ENCODE results near the gene RTF2.

RTF2 gene, protein sequence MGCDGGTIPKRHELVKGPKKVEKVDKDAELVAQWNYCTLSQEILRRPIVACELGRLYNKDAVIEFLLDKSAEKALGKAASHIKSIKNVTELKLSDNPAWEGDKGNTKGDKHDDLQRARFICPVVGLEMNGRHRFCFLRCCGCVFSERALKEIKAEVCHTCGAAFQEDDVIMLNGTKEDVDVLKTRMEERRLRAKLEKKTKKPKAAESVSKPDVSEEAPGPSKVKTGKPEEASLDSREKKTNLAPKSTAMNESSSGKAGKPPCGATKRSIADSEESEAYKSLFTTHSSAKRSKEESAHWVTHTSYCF
- 41.8 to 101 (median 70.5) reads per million in 17 experiments for total RNA-seq

DNA sequence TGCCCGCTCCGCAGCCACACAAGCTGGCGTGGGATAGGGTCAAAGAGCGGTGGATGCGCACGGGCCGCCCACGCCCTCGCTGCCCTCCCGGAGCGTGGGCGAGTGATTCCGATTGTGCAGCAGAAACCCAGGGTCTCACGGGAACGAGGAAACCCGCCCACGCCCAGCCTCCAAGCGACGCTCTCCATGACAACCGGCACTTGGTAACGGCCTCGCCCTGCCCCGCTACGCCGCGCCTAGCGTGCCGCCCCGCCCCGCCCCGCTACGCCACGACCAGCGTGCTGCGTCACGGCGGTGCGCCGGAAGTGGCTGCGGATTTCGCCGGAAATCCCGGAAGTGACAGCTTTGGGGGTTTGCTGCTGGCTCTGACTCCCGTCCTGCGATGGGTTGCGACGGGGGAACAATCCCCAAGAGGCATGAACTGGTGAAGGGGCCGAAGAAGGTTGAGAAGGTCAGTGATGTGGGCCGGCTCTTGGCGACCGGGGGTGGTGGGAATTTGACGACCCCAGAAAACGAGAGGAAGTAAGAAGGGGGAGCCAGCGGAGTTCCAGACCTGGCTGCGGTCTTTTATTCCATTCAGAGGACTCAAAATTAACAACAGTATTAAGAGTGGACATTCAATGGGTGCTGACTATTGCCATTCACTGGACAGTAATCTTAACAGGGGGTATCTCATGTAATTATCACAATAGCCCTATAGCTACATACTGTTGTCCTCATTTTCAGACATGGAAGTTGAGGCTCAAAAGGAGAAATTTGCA, at the start of gene RTF2:
Gene RTF2, plus strand, starts transcription at position 312 of the 761 bp plus-strand sequence. Its CDS starts 71 bp downstream, at position 383.
- peak; percentile 100 for DNase-seq

DNA sequence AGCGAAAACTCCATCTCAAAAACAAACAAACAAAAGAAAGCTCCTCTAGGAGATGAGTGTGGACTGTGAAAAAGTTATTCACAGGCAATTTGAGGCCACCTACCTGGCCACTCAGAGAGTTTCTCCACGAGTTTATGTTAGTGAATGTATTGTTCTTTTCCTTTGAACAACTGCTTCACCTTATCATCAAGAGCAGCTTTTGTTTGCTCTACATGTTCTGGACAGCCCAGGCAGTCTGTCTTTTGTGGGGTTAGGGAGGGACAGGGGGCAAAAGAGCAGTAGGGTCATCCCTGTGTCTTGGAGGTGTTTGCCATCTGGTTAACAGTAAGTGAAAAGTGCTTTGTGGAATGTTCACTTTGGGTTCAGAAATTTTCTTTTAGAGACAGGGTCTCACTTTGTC, 48.4 kb upstream of the RTF2 start:
- DNase-seq, result no peak

DNA sequence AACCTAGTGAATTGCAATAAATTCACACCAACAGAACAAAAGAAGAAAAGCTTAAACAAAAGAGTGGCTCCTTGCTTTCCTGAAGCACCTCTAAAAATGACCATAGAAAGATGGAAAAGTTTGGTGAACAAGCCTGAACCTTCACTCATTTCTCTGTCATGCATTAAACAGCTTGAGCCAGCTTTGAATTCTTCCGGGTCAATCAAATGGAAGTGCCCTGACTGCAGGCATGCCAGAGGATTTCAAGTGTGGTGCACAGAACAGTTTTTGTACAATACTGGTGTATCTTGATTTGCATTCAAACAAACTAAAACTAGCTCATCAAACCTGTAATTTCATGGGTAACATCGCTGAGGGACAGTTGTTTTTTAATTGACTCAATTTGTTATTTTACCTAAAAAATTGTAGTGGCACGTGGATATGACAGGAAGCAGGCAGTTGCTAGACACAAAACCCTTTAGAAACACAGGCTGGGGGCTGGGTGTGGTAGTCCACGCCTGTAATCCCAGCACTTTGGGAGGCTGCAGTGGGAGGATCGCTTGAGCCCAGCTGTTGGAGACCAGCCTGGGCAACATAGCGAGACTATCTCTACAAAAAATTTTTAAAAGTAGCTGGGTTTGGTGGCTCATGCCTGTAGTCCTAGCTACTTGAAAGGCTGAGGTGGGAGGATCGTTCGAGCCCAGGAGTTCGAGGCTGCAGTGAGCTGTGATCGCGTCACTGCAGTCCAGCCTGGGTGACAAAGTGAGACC, 47.3 kb upstream of the RTF2 start:
- DNase-seq, result peak in 1 of 4 experiments; percentile 29

DNA sequence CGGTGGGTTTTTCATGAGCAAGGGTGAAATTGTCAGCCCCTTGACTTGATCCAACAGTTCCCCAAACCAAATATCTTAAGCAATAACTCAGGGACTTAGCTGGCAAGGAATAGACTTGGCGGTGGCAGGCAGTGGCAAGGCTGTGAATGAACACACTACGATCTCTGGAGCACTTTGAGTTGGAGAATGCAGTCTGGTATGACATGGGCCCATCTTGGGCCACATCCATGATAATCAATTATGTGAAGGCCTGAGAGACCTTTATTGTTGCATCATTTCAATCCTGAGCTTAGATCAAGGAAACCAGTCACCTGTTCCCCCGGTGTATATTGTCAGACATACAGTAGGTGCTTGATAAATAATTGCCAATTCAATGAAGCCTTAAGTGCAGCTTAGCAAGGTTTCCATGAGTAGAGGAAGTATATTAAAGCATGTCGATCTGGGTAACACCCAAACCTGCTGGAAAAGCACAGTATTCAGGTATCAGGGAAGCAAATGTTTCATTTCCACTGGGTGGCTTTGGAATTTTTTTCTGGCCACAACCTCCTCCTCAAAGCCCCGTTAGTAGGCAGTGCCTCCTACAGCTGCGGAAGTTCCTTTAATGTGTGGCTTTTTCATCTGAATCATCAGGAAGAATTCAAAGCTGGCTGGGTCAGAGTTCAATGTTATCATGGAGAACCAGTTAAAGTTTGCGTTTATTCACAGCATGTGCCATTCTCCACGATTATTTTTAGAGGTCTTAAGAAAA, 46.2 kb upstream of the RTF2 start:
- DNase-seq, result peak; percentile 73 to 89 (median 81)

DNA sequence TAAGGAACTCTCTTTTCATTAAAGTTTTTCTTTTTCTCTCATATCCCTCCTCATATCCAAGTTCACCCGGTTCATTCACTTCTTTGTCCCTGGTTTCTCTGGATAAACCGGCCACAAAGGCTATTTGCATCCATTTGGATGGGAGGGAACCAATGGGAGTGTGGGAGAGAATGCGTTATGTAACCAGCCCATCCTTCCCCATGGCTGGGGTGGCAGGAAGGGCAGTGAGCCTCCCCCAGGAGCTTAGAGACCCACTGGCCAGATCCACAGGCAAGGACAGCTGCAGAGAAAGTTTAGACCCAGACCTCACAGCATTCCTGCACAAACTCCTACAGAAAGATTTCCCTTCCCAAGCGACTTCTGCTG, 45.6 kb upstream of the RTF2 start:
- peak in 1 of 4 experiments; percentile 70 for DNase-seq

DNA sequence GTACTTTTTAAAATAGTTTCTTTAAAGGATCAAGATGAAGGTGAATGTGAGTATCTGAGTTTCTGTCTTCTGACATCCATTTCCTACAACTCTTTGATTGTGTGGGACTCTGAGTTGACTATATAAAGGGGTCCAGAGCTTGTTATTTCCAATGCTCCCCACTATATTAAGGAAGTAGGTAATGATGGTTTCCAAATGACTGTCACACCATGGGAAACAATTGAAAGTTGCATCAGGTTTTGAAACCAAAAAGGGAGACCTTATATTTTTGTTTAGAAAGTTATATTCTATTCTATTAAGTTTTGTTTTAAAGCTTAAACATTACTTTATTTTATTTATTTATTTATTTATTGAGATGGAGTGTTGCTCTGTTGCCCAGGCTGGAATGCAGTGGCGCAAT, 45.2 kb upstream of the RTF2 start:
- peak in 3 of 4 experiments; percentile 32 to 67 (median 64) for DNase-seq

DNA sequence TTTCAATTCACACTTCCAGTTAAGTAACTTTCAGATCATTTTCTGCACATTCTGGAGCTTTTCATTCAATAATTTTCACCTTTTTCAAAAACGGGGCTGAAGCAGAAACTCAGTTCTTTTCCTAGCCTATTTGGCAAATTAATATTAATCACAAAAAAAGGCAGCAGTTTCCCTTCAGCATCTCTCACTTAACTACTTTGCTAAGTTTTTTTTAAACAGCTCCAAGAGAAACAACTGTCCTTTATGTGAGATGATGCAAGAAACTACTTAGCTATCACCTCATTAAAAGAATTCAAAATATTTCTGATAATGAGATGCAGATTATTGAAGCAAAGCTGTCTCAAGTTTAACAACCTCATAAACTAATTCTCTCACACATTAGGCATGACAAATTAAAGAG, 44.5 kb upstream of the RTF2 start:
- DNase-seq, result no peak

DNA sequence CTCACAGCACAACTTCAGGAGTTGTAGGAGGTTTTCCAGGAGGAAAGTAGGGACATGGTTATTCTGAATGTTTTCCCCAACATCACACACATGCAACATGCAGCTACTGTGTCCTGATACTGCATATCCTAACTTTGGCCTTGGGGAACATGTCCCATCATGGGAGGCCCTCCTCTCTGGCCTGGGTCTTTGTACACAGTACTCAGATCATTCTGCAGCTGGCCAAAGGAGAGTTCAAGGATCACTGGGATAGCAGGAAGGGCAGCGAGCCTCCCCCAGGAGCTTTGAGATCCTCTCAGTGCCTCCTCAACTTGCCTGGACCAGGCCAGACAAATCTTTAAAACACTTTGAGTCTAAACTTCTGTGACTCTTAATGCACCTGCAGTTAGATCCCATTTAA, 43.5 kb upstream of the RTF2 start:
- no peak for DNase-seq

DNA sequence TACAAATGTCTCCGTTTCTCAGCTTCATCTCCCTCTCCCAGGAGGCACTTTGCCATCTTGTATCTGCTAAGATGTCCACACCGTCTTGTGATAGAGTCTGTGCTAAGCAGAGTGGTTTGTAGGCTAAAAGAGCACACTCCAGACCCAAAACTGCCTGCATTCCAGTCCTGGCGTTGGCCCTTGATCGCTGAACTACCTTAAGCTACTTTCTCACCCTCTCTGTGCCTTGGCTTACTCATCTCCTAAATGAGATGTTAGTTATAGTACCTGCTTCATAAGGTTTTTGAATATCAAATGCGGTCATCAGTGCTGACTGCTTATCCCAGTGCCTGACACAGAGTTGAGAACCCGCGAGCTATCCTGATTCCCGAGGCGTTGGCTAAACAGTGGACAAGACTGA, 42.4 kb upstream of the RTF2 start:
- DNase-seq, result no peak

DNA sequence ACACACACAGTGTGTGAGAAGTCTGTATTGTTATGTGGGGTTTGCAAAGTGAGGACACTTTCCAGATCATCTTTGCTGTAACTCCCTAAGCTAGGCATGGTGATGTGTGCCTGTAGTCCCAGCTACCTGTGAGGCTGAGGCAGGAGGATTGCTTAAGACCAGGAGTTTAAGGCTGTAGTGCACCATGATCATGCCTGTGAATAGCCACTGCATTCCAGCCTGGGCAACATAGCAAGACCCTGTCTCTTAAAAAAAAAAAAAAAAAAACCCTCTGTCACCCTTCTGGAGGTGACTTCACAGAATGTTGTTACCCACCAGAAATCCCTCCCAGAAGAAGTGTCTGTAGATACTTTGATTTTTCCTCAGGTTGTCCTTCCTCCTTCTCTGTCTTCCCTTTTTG, 41.5 kb upstream of the RTF2 start:
- no peak for DNase-seq

DNA sequence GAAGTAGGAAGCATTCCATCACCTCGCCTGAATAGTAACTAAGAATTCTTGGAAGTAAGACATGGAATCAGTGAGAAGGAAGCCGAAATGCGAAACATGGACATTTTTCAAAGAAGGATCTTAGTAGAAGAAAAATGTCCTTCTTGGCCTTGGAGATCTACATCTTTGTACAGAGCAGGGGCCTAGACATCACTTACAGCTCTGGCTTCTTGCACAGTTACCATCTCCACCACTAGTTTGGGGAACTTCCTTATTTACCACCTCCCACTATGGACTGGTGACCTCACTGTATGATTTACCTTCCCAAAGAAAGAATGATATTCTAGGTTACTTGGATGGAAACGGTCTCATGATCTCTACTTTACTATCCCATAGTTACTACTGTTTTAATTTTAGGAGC, 40.6 kb upstream of the RTF2 start:
- peak; percentile 43 to 79 (median 62) for DNase-seq

DNA sequence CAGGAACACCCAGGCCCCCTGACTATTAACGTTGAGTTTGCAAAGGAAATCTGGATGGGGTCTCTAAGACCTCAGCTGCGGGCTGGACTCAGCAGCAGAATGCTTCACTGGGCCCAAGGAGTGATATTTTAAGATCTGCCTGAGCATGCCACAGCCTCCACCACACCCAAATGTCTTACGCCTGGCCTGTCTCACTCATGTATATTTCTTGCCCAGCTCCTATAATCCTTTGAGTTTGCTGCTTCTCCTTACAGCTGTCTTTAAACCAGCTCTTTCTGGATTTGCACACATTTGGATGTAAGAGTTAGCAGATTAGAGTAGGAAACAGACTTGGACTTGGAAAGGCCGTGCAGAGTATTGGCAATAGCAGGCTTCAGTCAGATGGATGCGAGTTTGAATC, 40.0 kb upstream of the RTF2 start:
- DNase-seq, result no peak

DNA sequence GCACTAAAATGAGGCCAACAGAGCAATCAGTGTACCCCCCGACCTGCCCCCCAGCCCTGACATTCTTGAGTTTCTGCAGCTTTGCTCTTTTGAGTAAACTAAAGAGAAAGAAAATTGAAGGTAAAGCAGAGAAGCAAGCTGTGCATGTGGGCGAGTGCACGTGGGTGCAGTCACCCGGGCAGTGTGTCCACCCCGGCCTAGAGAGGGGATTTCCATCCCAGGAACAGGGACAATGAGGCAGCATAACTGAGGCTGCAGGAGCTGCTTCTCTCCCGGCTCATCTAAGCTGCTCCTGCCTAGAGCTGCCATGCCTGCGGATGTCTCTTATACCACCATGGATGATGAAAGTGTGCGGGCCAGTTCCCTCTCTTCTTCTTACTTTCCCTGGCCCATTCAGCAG, 39.5 kb upstream of the RTF2 start:
- peak in 3 of 4 experiments; percentile 47 to 74 (median 53) for DNase-seq

DNA sequence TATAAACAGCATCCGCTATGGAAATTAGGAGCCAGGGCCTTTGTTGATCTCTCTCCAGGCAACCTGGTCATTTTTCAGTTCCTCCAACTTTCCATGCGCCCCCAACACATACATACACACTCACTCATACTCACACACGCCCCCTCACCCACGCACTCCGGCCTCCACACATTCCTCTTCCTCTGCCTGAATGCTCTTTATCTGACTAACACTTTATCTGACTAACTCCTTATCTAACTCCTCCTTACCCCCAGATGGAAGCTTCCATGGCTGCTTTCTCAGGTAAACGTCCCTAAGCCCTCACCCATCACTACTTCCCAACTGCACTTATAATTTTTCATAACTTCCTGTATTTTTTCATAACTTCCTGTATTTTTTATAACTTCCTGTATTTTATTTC, 38.9 kb upstream of the RTF2 start:
- DNase-seq, result peak; percentile 35 to 61 (median 58)

DNA sequence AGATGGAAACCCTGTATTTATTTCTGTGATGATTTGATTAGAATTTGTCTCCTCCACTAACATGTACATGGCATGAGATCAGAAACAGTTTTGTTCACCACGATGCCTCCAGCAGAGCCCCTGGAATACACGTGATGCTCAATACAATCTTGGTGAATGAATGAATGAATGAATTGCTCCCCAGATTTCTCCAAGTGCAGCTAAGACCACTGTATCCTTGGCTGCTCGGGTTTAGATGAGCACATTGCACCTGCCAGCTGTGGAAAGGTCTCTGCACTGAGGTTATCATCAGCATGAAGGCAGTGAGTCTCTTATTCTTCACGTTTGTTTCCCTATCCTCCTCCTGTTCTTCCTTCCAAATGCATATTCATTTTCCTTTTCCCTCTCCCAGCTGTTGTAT, 38.5 kb upstream of the RTF2 start:
- DNase-seq, result no peak

DNA sequence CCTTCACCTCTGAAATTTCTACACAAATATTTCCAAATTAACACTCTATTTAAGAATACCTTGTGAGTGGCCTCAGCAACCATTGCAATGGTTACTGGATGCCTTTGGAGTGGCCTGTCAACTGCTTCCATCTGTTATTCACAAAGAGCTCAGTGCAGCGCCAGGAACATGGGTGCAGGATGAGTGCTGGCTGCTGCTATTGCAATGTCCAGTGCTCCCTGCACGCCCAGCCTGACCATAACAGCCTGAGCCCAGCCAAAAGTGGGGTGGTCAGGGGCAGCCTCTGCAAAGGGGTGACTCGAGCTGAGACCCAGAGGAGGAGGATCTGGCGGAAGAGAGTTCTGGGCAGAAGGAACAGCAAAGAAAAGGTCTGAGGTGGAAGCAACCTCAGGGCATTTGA, 38.0 kb upstream of the RTF2 start:
- no peak for DNase-seq

DNA sequence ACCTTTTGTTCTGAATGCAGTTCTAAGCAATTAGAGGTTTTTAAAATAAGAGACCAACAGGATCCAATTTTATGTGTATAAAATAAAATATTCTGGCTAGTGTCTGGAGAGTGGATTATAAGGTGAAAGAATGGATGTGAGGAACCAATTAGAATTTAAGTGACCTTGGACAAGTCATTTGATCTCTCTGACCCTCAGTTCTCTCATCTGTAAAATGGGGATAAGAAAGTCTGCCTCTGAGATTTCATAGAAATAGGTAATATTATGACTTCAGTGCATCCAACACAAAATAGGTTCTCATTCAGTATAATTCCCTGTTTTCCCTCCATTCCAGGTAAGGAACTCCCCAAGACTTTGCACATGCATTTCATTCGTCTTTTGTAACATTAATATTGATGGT, 37.5 kb upstream of the RTF2 start:
- no peak for DNase-seq

DNA sequence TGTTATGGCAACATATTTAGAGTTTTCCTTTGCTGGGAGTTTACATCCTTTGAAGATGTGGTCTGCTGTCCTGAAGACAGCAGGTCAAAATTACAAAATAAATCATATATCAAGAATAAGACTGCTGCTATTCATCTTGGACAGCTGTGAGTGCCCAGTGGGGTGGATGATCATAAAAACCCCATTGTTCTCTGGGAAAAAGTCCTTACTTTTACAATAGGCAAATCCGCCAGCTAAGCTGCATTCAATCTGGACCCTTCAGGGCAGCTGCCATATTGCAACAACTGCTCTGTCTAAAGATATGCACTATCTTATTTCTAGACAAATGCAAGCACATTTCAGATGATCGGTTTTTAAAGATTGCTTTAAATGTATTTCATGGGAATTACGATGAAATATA, 37.0 kb upstream of the RTF2 start:
- no peak for DNase-seq

DNA sequence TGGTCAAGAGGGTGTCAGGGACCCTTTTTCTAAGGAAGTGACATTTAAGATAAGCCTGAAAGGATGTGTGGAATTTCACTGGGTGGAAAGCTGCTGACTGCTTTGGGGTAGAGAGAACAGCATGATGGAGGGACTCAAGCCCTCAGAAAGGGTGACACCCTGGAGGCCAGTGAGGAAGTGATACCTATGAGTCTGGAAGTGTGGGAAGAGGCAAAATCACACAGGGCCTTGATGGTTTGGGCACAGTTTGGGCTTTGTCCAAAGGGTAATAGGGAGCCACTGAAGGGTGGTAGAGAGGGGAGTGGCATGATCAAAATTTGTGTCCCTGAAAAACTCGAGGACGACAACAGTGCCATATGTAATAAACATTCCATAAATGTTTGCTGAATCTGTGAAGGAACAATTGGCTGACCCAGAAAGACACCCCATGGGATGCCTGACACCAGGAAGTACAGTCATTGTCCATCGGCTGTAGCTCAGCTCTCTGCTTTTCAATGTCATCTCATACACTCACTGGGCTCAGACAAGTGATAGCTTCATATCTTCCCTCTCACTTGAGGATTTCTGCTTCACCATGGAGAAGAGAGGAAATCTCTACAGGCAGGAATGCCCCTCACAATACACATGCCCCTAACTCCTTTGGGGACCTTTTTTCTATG, 35.1 kb upstream of the RTF2 start:
- no peak for DNase-seq

DNA sequence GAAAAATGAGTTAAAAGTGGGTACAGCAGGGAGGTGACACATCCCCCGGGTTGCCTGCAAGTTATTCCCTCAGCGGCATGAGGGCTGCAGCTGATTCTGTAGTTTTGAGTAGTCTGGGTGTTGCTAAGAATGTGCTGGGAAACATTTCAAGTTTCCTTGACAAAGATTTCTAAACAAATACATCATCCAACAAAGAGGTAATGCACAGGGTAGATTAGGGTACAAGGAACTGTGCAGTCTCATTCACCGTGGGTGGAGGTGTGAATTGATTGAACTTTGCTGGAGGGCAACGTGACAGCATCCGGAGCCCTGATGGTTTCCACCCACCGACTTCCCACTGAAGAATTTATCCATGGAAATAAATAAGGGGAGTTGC, 34.6 kb upstream of the RTF2 start:
- peak in 1 of 4 experiments; percentile 64 for DNase-seq

DNA sequence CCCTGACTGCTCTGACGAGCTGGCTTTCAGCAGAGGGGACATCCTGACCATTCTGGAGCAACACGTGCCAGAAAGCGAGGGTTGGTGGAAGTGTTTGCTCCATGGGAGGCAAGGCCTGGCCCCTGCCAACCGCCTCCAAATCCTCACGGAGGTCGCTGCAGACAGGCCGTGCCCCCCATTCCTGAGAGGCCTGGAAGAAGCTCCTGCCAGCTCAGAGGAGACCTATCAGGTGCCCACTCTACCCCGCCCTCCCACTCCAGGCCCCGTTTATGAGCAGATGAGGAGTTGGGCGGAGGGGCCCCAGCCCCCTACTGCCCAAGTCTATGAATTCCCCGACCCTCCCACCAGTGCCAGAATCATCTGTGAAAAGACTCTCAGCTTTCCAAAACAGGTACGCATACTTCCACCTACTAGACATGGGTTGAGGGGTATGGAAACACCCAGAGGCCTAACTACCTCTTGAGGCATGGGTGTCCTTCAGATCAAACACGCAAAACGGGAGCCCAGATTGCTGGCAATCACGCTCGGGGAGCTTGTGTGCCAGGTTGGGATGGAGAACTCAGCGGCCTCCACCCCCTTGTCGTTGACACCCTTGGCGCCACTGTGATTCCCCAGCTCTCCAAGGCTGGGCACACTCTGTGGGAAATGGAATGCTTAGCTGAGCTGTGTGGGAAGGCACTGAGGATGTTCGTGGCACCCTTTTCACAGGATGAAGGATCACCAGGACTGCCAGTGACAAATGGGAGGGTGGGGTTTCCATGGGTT, 31.0 kb upstream of the RTF2 start:
- DNase-seq, result no peak
